ENCODE data around the gene PLXNC1.

GRCh38 chr12:94336211-94336925, 188.0 kb downstream of the PLXNC1 start:
- TF ChIP-seq CTCF (conservative IDR thresholded peaks at IDR 0.05; ENCODE audit: low read length) (no peak), EZH2phosphoT487 (IDR thresholded peaks at IDR 0.05; ENCODE audit: borderline replicate concordance) (no peak)

Measured in Loucy (cell line).